GM19035 (cell line): ENCODE data around the gene RAB37.

Source experiments
- ATAC-seq: cut with Tn5 transposase; IDR thresholded peaks from one replicate; pipeline ENCODE4 v1.9.1; 2021; ENCODE audit not compliant: unreplicated experiment

RAB37 gene

DNA sequence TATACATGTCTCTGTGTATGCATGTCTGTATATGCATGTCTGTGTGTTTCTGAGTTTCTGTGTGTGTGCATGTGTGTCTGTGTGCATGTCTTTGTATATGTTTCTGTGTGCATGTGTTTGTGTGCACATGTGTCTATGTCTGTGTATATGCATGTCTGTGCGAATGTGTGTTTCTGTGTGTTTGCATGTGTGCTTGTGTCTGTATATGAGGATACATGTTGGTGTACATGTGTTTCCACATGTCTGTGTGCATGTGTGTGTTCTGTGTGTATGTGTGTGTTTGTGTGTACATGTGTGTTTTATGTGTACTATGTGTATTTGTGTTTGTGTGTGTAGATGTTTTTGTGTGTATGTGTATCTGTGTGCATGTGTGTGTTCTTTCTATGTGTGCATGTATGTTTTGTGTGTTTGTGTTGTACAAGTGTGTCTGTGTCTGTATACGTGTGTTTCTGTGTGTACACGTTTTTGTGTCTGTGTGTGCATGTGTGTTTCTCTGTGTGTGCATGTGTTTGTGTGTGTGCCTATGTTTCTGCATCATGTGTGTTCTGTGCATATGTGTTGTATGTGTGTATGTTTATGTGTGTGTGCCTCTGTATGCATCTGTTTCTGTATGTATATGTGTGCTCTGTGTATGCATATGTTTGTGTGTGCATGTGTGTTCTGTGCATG, 8.9 kb upstream of the RAB37 start:
- ATAC-seq = no peak

DNA sequence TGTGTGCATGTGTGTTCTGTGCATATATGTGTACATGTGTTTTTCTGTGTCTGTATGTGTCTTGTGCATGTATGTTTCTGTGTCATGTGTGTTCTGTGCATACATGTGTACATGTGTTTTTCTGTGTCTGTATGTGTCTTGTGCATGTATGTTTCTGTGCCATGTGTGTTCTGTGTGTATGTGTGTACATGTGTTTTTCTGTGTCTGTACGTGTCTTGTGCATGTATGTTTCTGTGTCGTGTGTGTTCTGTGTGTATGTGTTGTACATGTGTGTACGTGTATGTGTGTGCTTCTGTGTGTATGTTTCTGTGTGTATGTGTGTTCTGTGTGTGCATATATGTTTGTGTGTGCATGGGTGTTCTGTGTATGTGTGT, 8.4 kb upstream of the RAB37 start:
- no peak for ATAC-seq

DNA sequence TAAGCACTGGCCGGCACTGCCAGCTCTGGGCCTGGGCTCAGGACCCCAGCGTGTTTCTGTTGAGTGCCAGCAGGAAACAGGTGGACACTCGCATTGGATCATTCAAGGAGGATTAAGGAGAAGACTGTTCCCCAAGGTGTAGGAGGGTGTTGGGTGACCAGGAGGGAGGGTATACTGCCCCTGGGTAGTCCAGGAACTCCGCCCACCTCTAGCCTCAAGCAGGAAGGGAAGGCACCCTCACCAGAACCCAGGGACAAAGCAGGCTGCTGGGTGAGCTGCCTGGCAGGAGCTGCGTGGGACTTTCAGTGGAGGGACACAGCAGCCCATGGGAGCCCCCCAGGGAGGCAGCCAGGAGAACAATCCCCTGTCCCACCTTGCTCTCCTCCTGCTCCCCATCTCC, 7.7 kb upstream of the RAB37 start:
- no peak for ATAC-seq

DNA sequence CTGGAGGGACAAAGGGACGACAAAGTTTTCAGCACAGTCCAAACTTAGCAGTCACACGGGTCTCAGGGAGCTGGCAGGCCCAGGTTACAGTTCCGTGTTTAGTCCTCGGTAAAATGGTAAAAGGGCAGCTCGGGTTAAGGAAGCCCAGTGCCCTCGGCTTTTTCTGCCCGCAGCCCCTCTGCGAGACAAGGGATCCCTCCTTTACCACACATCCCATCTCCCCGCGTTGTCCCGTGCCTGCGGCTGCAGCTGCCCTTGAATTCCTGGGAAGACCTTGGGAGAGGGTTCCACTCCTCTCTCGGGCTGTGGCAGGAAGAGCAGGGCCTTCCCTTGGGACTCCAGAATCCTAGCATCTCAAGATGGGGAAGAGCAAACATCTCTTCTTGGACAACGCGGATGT, 7.2 kb upstream of the RAB37 start:
- no peak for ATAC-seq

DNA sequence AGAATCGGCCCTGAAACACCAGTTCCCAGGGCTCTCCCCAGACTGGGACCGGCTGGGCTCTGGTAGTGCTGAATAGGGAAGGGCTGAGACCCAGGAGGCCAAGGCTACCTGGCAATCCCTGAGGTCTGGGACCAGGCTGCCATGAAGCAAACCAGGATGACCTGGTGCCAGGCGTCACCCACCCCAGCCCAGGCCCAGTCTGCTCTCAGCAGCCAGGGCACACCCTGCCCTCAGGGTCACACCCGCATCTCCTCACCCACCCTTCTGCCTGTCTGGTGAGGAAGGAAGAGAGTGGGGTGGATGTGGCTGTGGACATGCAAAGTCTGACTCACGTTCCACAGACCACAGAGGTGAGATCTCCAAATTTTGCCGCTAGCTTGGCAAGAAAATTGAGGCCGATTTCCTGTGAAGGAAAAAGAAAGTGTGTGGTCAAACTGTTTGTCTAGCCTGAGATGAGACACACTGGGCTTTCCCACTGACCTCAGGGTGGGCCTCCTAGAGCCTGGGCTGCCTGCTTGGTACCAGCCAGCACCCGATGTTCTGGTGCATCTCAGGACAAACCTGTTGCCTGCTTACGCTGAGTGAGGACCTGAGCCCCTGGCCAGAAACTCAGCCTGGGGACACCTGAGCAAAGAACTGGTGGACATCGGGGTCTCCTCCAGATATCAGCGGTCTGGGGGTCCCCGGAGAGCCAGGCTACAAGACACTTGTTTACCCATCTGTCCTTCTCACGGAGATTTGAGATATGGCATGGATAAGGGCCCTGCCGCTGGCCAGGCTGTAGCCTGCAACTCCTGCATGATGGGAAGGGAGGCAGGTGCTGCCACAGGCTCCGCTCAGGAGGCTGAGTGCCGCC, 6.3 kb upstream of the RAB37 start:
- ATAC-seq = no peak

DNA sequence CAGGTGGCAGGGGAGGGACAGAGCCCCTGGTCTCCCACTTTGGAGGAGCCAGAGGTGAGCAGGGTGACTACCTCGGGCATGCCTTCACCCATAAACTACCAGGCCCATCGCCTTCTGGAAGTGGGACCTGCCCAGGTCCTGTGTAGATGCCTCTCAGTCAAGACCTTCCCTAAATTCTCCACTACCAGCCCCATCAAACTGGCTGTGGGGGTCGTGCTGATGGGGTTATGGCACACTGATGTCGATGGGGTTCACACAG, 5.8 kb upstream of the RAB37 start:
- no peak for ATAC-seq

DNA sequence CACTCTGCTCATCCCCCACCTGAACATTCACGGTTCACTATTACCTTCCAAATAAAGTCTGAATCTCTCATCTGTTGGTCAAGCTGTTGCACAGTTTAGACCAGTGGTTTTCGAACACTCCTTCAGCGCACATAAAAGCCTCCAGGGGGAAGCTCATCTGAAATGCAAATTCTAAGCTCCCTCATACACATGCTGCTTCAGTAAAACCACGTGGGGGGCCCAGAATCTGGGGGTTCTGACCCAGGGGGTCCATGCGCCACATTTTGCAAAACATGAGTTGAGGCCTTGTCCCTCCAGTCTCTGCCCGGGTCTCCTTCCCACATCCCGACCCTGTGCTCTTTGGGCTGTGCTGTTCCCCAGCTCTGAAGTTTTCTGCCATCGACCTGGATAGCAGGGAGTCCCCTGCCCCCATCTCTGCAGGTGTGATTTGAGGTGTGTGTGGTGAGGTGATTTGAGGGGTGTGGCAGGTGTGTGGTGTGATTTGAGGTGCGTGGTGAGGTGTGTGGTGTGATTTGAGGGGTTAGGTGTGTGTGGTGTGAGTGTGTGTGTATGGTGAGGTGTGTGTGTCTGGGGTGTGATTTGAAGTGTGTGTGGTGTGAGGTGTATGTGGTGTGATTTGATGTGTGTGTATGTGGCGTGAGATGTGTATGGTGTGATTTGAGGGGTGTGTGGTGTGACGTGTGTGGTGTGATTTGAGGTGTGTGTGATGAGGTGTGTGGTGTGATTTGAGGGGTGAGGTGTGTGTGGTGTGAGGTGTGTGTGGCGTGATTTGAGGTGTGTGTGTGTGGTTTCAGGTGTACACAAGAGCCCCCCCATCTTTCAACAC, 4.8 kb upstream of the RAB37 start:
- ATAC-seq = no peak

DNA sequence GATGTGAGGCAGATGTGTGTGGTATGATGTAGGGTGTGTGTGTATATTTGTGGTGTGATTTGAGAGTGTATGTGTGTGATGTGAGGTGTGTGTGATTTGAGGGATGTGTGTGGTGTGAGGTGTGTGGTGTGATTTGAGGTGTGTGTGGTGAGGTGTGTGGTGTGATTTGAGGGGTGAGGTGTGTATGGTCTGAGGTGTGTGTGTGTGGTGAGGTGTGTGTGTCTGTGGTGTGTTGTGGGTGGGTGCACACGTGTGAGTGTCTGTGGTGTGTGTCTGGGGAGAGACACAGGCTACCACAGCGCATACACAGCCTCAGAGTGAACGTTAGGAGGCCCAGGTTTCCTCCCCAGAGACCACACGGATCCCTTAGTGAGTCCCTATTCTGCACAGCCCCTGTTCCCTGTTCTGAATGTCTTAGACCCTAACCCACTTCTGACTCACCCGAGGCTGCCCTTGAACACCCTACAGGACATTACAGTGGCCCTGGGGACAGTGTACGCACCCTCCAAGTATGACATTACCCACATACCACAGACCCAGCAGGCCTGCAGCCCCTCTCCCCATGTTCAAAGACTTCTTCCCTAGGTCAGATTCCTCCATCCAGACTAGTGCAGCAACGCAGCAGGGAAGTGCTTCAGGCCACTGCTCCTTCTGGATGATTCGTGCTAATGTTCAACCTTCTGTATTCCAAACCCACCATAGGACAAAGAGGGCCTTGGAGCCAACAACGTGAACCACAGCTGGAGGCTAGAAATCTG, 3.5 kb upstream of the RAB37 start:
- no peak for ATAC-seq

DNA sequence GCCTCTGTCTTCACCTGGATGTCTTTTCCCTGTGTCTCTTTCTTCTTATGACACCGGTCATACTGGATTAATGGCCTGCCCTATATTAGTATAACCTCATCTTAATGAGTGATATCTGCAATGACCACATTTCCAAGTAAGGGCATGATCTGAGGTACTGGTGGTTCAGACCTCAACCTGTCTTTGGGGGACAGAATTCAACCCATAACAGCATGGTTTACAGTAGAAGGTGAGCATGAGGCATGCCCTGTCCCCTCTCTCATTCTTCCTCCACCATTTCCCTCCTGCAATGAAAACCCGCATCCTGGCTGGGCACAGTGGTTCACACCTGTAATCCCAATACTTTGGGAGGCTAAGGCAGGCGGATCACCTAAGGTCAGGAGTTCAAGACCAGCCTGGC, 2.8 kb upstream of the RAB37 start:
- no peak for ATAC-seq

DNA sequence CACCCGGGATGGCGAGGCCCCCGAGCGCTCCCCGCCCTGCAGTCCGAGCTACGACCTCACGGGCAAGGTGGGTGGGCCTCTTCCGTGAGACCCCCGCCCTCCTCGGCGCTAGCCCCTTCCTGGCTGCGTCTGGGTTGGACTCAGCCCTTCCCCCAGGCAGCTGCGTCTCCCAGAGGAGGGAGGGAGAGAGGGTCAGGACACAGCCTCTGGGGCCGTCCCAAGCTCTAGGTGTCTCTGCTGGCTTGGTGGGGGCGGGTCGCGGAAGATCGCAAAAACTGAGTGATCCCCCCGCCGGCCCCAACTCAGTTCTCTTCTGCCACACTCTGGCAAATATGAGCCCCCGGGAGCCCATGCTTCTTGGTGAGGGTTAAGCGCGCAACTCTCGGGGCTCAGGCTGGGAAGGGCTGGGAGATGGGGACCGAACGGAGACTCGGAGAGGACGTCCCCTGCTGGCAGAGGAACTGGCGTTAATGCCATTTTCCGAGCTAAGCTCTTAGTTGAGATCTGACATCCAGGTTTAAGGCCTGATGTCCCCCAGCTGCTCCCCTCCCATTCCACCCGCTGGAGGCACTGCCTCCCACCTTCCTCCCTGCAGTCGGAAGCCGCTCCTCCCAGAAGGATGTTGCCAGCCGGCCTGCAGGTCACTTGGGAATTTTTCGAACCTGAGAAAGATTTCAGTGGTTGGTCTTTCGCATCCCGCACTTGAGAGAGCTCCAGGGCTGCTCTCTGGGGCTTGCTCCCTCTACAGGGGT, 419 bp downstream of the RAB37 start:
- peak; percentile 21 for ATAC-seq

DNA sequence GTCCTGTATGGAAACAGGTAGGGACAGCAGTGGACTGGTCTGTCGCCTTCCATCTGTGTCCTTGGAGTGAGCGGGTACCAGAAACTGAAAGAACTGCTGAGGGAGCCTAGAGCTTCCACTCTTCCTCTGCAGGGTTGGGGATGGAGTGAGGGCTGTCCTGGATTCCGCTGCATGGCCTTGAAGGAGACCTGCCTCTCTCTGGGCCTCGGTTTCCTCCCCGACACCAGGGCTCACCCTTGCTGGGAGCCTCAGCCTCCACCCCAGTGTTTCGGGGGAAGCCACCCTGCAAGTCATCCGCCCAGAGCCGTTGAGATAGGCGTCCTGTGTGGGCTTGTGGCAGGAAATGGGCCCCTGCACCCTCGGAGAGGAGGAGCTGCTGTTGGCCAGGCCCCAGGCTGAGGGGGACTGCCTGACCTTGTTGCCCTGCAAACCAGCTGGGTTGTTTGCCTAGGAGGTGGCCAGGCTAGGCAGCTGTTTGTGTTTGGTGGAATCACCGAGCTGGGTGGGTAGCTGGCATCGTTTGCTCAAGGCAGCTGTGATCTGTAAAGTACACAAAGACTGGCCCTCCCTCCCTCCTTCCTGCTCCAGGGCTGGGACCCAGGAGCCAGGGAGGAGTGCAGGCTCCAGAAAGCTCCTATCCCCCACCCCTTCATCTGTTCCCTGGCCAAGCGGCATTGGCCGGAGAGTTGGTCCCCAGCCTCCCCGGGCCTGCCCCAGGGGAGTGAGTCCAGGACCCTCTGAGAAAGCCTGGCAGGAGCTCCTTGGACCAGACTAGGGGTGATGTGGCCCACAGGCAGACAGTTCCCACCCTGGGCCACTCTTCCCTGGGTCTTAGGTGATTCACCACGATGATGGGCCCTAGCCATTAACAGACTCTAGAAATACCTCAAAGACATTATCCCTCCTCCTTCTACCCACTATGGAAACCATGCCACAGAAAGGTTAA, 1.3 kb downstream of the RAB37 start:
- ATAC-seq = peak; percentile 48

DNA sequence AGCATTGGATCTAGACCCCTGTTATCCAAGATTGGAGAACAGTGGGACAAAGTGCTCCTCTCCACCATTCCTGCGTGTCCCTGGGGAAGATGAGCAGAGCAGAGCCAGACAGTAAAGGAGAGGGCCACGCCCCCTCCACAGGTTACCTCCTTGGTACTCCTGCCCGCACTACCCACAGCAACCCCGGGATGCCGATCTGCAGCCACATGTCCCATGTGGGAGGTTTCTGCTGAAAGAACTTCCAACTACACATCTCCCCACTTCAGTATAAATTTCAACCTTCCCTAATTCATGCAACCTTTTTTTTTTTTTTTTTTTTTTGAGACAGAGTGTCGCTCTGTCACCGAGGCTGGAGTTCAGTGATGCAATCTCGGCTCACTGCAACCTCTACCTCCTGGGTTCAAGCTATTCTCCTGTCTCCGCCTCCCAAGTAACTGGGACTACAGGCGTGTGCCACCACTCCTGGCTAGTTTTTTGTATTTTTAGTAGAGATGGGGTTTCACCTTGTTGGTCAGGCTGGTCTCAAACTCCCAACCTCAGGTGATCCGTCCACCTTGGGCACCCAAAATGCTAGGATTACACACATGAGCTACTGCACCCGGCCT, 2.3 kb downstream of the RAB37 start:
- ATAC-seq = no peak

DNA sequence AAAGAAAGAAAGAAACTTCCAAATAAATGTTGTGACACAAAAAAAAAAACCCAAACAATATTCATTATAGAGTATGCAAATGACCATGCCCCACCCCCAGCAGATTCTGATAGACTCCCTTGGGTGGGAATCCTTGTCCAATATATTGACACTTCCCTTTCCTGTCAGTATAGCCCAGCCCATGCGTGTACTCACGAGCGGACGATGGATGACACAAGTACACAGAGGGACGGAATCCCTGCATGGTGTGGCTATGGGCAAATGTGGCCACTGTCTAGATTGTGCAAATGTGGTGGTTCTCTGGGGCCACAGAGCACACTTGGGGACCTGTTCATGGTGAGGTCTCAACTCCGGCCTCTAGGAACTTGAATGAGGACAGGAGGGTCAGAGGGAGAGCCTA, 3.1 kb downstream of the RAB37 start:
- ATAC-seq = no peak

DNA sequence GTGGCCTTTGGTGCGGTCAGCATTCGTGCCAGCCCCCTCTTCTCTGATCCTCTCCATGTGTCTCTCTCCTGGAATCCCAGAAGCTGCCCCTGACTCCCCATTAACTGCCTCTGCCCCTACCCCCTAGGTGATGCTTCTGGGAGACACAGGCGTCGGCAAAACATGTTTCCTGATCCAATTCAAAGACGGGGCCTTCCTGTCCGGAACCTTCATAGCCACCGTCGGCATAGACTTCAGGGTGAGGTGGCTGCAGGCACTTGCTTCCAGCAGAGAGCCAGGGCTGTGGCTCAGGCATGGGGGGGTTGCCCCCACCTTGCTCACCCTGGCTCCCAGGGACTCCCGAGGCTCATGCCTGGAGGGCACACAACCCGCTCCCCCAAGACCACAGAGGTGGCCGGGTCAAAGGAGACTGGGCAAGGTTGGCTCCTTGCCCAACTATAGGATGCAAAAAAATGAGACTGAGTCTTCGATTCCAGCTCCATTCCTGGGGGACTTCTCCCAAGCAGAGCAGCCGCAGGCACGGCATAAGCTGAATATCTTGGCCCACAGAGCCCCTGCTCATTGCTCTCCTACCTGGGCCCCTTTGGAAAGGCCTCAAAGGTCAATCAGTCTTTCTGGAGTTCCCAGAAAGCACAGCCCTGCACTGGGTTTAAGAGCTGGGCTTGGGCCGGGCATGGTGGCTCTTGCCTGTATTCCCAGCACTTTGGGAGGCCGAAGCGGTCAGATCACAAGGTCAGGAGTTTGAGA, 3.8 kb downstream of the RAB37 start:
- ATAC-seq = no peak

DNA sequence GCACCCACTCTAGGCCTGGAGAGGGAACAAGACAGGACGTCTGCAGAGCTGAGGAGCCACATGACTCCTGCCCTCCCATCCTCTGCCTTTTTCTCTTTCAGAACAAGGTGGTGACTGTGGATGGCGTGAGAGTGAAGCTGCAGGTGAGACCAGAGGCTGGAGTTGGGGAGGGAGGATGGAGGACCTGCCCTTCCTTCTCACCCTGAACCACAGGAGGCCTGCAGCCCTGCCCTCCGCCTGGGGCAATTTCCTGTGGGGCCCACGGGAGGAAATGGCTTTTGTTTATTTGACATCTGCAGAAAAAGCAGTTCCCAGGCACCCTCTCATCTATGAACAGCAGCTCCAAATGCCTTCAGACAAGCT, 5.1 kb downstream of the RAB37 start:
- ATAC-seq = no peak

DNA sequence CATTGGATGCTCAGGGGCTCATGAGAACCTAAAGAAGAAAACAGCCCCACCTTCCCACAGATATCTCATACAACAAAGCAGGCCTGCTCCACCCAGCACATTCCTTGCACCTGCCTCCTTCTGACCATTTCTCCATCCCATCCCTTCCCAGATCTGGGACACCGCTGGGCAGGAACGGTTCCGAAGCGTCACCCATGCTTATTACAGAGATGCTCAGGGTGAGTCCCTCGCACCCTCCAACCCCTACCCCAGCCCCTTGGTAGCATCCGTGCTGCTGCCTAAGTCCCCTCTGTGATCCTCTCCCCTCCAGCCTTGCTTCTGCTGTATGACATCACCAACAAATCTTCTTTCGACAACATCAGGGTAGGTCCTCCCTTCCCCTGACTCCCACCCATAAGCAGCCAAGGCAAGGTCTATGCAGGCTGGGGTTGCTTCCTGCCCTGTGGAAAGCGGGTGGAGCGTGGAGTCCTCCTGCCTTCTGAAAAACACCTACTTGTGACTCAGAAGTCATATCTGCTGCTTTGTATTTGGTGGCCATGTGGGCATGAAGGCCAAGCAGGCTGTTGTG, 6.0 kb downstream of the RAB37 start:
- no peak for ATAC-seq

DNA sequence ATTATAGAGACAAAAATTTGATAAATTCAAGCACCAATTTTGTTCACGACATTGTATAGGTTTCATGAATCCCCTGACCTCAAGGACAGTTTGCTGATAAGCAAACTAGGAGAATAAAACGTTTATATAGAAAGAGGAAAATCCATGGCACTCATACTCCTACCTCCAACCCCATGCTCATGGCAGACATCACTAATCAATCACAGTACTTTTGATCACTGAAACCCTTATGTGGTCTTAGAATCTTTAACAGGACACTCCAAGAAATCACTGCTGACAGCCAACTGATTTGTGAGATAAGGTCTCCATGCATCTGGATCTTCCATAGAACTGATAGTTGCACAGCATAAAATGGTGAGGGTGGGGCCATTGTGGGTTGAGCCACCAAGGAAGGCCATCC, 6.7 kb downstream of the RAB37 start:
- ATAC-seq = no peak

DNA sequence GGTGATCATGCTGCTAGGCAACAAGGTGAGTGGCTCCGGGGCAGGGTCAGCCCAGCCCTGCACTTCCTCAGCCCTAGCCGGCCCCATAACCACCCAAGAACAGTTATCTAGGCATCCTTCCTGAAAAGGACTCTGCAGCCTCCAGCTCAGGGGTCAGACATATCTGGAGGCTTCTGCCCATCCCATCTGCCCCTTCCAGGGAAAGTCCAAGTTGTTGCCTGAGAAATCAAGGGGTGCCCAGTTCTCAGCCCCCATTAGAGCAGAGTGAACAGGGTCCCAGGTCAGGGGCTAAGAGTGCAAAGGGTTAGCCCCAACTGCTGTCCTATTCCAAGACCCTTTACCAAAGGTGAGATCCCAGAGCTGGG, 7.3 kb downstream of the RAB37 start:
- ATAC-seq = no peak
